Adipocyte (in vitro differentiated cells): ENCODE results near the gene FASLG.
"Not testable (repeated sequence)": the region's sequence is repeated elsewhere in the genome, so short reads cannot be mapped to it uniquely, and the experiment has no call there.

Experiments
- DNase-seq: peaks from one replicate; pipeline ENCODE4 v3.0.0-alpha.2; 2015; ENCODE audit warnings: low read depth
- H3K27me3 ChIP-seq: replicated peaks from 2 replicates; pipeline ENCODE4 v1.7.0; 2013; ENCODE audit warnings: mild to moderate bottlenecking, low read length, moderate library complexity; ENCODE audit not compliant: control insufficient read depth, insufficient read depth
- H3K36me3 ChIP-seq: 2 replicates; pipeline ENCODE4 v1.7.0; 2013; ENCODE audit warnings: low read length, mild to moderate bottlenecking, moderate library complexity; ENCODE audit not compliant: control insufficient read depth, insufficient read depth, severe bottlenecking
- H3K4me1 ChIP-seq: 2 replicates; pipeline ENCODE4 v1.7.0; 2013; ENCODE audit warnings: mild to moderate bottlenecking, low read length, moderate library complexity; ENCODE audit not compliant: control insufficient read depth, insufficient read depth
- H3K4me3 ChIP-seq: 2 replicates; pipeline ENCODE4 v1.7.0; 2013; ENCODE audit warnings: mild to moderate bottlenecking, low read length, moderate library complexity
- H3K9ac ChIP-seq: 2 replicates; pipeline ENCODE4 v1.7.0; 2013; ENCODE audit warnings: mild to moderate bottlenecking, low read length, moderate library complexity
- H3K9me3 ChIP-seq: 2 replicates; pipeline ENCODE4 v1.7.0; 2013; ENCODE audit warnings: mild to moderate bottlenecking, low read length, moderate library complexity; ENCODE audit not compliant: control insufficient read depth

The FASLG gene

GRCh38 chr1:172658871-172659453 lies at the start of gene FASLG:
TSS of gene FASLG (plus strand) at chr1:172659103. CDS start at chr1:172659202, 99 bp downstream.
- H3K4me3 ChIP-seq = no peak within 1 kb of the TSS
- H3K4me1 ChIP-seq = no peaks in the 10 kb centered on the region
- no peaks in the 10 kb centered on the region for H3K36me3 ChIP-seq
- DNase-seq = no peak
- H3K9ac ChIP-seq = no peak within 1 kb of the TSS
- no peaks in the 10 kb centered on the region for H3K27me3 ChIP-seq
- no peaks in the 10 kb centered on the region for H3K9me3 ChIP-seq

GRCh38 chr1:172609528-172609927 lies 49.4 kb upstream of the FASLG start:
- H3K9ac ChIP-seq = no peak overlapping the region
- no peak for DNase-seq
- no peak overlapping the region for H3K4me3 ChIP-seq
- peaks cover 3% of the 10 kb centered on the region for H3K36me3 ChIP-seq
- H3K27me3 ChIP-seq = no peaks in the 10 kb centered on the region
- peaks cover 8% of the 10 kb centered on the region for H3K4me1 ChIP-seq
- no peaks in the 10 kb centered on the region for H3K9me3 ChIP-seq

GRCh38 chr1:172612478-172612877 lies 46.4 kb upstream of the FASLG start:
- Histone ChIP-seq H3K4me1 (peaks cover 3% of the 10 kb centered on the region), H3K36me3 (no peaks in the 10 kb centered on the region), H3K27me3 (no peaks in the 10 kb centered on the region), H3K9me3 (peaks cover 13% of the 10 kb centered on the region), H3K9ac (no peak overlapping the region), H3K4me3 (no peak overlapping the region)
- no peak for DNase-seq

- Histone ChIP-seq H3K4me1 (no peaks in the 10 kb centered on the region), H3K4me3 (no peak overlapping the region), H3K36me3 (no peaks in the 10 kb centered on the region), H3K9me3 (peaks cover 13% of the 10 kb centered on the region), H3K27me3 (no peaks in the 10 kb centered on the region), H3K9ac (no peak overlapping the region)
- DNase-seq = no peak
These were observed 45.6 kb upstream of the FASLG start for GRCh38 chr1:172613294-172613693.

- Histone ChIP-seq H3K9me3 (peaks cover 38% of the 10 kb centered on the region), H3K4me1 (no peaks in the 10 kb centered on the region), H3K4me3 (peak overlapping the region; percentile 20), H3K36me3 (no peaks in the 10 kb centered on the region), H3K27me3 (no peaks in the 10 kb centered on the region), H3K9ac (no peak overlapping the region)
- DNase-seq = no peak
These were observed 42.7 kb upstream of the FASLG start for GRCh38 chr1:172616195-172616594.

DNA sequence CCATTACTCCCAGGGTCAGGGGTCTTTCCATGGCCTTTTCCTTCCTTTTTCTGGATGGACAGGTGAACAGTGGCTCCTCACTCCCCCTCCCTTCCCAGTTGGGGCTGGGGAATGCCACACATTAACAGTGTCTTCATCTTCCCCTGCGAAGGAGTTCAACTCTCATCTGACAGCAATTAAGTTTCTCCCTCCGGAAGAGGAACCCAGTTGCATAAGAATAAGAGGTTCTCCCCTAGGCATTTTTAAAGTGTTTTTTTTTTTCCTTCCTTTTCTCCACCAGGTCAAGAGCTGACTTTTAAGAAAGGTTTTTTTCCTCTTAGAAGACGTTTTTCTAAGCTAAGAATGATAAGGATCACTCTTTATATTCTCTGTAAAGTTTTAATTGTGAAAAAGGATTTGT lies 42.3 kb upstream of the FASLG start:
- H3K4me1 ChIP-seq = no peaks in the 10 kb centered on the region
- DNase-seq = no peak

DNA sequence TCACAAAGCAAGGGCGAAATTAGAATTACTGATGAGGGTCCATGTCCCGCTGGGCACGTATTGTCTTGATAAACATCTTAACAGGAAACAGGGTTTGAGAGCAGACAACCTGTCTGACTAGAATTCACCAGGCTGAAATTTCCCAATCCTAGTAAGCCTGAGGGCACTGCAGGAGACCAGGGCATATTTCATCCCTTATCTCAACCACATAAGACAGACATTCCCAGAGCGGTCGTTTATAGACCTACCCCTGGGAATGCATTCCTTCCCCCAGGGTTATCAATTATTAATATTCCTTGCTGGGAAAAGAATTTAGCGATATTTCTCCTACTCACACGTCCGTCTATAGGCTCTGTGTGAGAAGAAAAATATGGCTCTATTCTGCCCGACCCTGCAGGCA lies 38.3 kb upstream of the FASLG start:
- H3K36me3 ChIP-seq, H3K4me1 ChIP-seq, H3K9ac ChIP-seq, H3K27me3 ChIP-seq, DNase-seq, H3K4me3 ChIP-seq: not testable (repeated sequence)
- peaks cover 41% of the 10 kb centered on the region for H3K9me3 ChIP-seq

More for the DNA sequence above, 42.3 kb upstream of the FASLG start:
- Histone ChIP-seq H3K36me3 (no peaks in the 10 kb centered on the region), H3K4me3 (peak overlapping the region; percentile 20), H3K27me3 (no peaks in the 10 kb centered on the region), H3K9me3 (peaks cover 41% of the 10 kb centered on the region), H3K9ac (no peak overlapping the region)

GRCh38 chr1:172622541-172622940 lies 36.4 kb upstream of the FASLG start:
- Histone ChIP-seq H3K36me3 (no peaks in the 10 kb centered on the region), H3K4me1 (no peaks in the 10 kb centered on the region), H3K27me3 (no peaks in the 10 kb centered on the region), H3K4me3 (no peak overlapping the region), H3K9me3 (peaks cover 29% of the 10 kb centered on the region), H3K9ac (no peak overlapping the region)
- DNase-seq = no peak

DNA sequence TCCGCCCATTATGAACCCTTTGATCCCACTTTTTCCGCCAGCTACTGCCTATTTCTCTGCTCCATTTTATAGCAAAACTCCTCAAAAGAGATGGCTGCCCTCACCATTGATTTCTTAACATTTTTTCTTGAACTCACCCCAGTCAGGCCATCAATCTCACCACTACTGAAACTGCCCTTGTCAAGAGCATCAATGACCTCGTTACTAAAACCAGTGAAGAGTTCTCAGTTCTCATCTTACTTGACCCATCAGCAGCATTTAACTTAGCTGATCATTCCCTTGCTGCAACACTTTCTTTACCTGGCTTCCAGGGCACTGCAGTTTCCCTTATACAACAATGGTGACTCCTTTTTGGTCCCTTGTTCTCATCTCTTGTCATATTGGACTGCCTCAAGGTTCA lies 35.2 kb upstream of the FASLG start:
- Histone ChIP-seq H3K4me1 (no peaks in the 10 kb centered on the region), H3K9me3 (peaks cover 25% of the 10 kb centered on the region), H3K36me3 (no peaks in the 10 kb centered on the region), H3K4me3 (no peak overlapping the region), H3K27me3 (no peaks in the 10 kb centered on the region), H3K9ac (no peak overlapping the region)
- DNase-seq = no peak

- Histone ChIP-seq H3K9me3 (no peaks in the 10 kb centered on the region), H3K4me1 (peaks cover 9% of the 10 kb centered on the region), H3K4me3 (no peak overlapping the region), H3K36me3 (no peaks in the 10 kb centered on the region), H3K27me3 (no peaks in the 10 kb centered on the region), H3K9ac (no peak overlapping the region)
- DNase-seq = no peak
These were observed 32.1 kb upstream of the FASLG start for GRCh38 chr1:172626845-172627244.

- no peaks in the 10 kb centered on the region for H3K27me3 ChIP-seq
- no peak overlapping the region for H3K9ac ChIP-seq
- DNase-seq = no peak
- no peaks in the 10 kb centered on the region for H3K36me3 ChIP-seq
- no peak overlapping the region for H3K4me3 ChIP-seq
- H3K9me3 ChIP-seq = no peaks in the 10 kb centered on the region
- H3K4me1 ChIP-seq = peaks cover 9% of the 10 kb centered on the region
These were observed 31.2 kb upstream of the FASLG start for GRCh38 chr1:172627702-172628101.

DNA sequence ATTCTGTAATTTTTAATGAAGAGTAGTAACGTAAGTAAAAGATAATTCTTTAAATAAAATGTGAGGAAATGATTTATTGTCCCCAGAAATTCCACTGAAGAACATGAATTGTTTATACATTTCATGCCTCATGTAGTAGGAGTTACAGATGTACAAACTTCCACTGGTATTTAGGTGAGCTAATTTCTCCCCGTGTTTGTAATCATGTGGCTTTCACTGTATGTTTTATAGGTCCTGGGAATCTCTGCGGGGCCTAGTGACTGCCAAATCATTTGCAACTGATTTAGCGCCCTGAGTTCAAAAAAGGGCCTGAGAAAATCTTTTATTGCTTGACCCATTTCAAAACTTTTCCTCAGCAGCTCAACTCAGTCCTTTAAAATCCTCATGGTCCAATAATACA lies 30.5 kb upstream of the FASLG start:
- Histone ChIP-seq H3K36me3 (no peaks in the 10 kb centered on the region), H3K9ac (no peak overlapping the region), H3K4me3 (no peak overlapping the region), H3K27me3 (no peaks in the 10 kb centered on the region), H3K9me3 (no peaks in the 10 kb centered on the region), H3K4me1 (peaks cover 9% of the 10 kb centered on the region)
- DNase-seq = no peak
